ENCODE results near the gene LGALS7B. TPM values are rescaled to one million over a fixed set of nuclear protein-coding genes. Genes with fewer than 3 reads are reported as not detected.

LGALS7B gene
- total and polyA plus RNA-seq, 2 donors (not counting 1 experiment from before 2014, with no cell fraction given): not detected

DNA sequence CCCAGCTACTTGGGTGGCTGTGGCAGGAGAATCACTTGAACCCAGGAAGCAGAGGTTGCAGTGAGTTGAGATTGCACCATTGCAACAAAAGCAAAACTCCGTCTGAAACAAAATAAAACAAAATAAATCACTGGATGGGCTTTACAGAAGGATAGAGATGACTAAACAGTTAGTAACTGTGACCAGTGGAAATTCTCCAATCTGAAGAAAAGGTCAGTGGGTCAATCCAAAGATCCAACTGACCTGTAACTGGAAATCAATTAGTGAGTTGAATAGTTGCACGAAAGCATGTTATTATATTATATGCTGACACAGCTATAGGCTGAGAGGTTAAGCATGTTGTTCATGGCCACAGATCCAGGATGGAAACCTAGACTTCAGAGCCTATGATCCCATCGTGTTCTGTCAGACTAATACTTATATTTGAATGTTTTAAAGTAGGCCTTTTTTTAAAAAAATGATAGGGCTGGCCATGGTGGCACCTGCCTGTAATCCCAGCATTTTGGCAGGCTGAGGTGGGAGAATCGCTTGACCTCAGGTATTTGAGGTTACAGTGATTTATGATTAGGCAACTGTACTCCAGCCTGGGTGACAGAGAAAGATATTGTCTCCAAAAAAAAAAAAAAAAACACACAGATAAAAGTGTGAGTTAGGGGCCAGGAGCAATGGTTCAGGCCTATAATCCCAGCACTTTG lies 41.2 kb downstream of the LGALS7B start:
- Histone ChIP-seq H3K27me3 (replicated peaks in 1 of 4; ENCODE audit: control extremely low read depth in 1 of 4, control insufficient read depth in 3 of 4, insufficient read depth in 4 of 4, low read length in 3 of 4) (no peaks in the 10 kb centered on the region), H3K79me2 (ENCODE audit: control insufficient read depth, insufficient read depth, low read length) (peaks cover 74% of the 10 kb centered on the region), H3K36me3 (replicated peaks in 1 of 2; ENCODE audit: control extremely low read depth in 1 of 2, control insufficient read depth in 1 of 2, extremely low read depth in 1 of 2, insufficient read depth in 2 of 2, low read length in 1 of 2) (peaks cover 5 to 25% of the 10 kb centered on the region in 2 experiments), H3K9ac (ENCODE audit: low read length) (no peak overlapping the region), H3K4me2 (replicated peaks; ENCODE audit: low read depth, low read length, poor library complexity, severe bottlenecking) (peak overlapping the region; percentile 97), H4K20me1 (ENCODE audit: control insufficient read depth, insufficient read depth, low read length, poor library complexity, severe bottlenecking) (peaks cover 15% of the 10 kb centered on the region), H2AFZ (ENCODE audit: insufficient read depth, low read depth, low read length, poor library complexity, severe bottlenecking) (no peak overlapping the region), H3K9me3 (ENCODE audit: control extremely low read depth in 1 of 3, control insufficient read depth in 2 of 3, insufficient read depth in 1 of 3, low read length in 2 of 3) (no peaks in the 10 kb centered on the region), H3K27ac (ENCODE audit: low read length in 2 of 2) (no peak overlapping the region), H3K4me1 (ENCODE audit: control insufficient read depth in 2 of 2, insufficient read depth in 2 of 2, low read length in 2 of 2) (peaks cover 10 to 18% of the 10 kb centered on the region in 2 donors), H3K4me3 (ENCODE audit: control extremely low read depth in 1 of 5, extremely low read depth in 1 of 5, insufficient read depth in 1 of 5, low read depth in 2 of 5, low read length in 4 of 5) (no peak overlapping the region)
- peak overlapping the region; percentile 94 for H3K27ac Mint-ChIP-seq
- no peak for TF ChIP-seq EZH2 (IDR thresholded peaks at IDR 0.05; ENCODE audit: borderline replicate concordance, insufficient read depth, low read depth, low read length, poor library complexity, severe bottlenecking)
- TF ChIP-seq, protein P1, sequence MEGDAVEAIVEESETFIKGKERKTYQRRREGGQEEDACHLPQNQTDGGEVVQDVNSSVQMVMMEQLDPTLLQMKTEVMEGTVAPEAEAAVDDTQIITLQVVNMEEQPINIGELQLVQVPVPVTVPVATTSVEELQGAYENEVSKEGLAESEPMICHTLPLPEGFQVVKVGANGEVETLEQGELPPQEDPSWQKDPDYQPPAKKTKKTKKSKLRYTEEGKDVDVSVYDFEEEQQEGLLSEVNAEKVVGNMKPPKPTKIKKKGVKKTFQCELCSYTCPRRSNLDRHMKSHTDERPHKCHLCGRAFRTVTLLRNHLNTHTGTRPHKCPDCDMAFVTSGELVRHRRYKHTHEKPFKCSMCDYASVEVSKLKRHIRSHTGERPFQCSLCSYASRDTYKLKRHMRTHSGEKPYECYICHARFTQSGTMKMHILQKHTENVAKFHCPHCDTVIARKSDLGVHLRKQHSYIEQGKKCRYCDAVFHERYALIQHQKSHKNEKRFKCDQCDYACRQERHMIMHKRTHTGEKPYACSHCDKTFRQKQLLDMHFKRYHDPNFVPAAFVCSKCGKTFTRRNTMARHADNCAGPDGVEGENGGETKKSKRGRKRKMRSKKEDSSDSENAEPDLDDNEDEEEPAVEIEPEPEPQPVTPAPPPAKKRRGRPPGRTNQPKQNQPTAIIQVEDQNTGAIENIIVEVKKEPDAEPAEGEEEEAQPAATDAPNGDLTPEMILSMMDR (IDR thresholded peaks at IDR 0.05): no peak
- H3K9me3 Mint-ChIP-seq (ENCODE audit: insufficient read depth): no peaks in the 10 kb centered on the region
- peak overlapping the region; percentile 96 for H3K4me3 Mint-ChIP-seq
- H3K27me3 Mint-ChIP-seq: no peaks in the 10 kb centered on the region
- intact Hi-C loops (cut with micrococcal nuclease): loop anchor here (2.0 to 5.0 kb wide), 3 partner anchors 57 to 98 kb away; no protein-coding TSS in a partner anchor
- WGBS (ENCODE audit: insufficient coverage): 100% methylated on average over 1 of the region's 4 CpGs
- ChIA-PET CTCF (interaction anchor here (1.0 to 3.0 kb wide), 6 partner anchors 22 to 182 kb away, joined by 3 to 23 read pairs (median 4); partner anchors contain the start of genes MRPS12, RINL and SARS2), POLR2A (interaction anchor here (0.5 to 1.3 kb wide), 5 partner anchors 8 to 315 kb away, joined by 3 to 5 read pairs (median 3); no protein-coding TSS in a partner anchor)
- peaks cover 25% of the 10 kb centered on the region for H3K4me1 Mint-ChIP-seq
- ATAC-seq (ENCODE audit: low read depth) (no peak), DNase-seq (no peak)

Data from B cell (primary cell).